GM19455 (cell line): ENCODE measurements around the gene ANKRD34A.
A peak's percentile ranks its signal among the peaks of the same experiment; 100 is the strongest.

Experiments
- ATAC-seq: cut with Tn5 transposase; IDR thresholded peaks from one replicate; pipeline ENCODE4 v1.9.1; 2021; ENCODE audit not compliant: unreplicated experiment

The ANKRD34A gene

DNA sequence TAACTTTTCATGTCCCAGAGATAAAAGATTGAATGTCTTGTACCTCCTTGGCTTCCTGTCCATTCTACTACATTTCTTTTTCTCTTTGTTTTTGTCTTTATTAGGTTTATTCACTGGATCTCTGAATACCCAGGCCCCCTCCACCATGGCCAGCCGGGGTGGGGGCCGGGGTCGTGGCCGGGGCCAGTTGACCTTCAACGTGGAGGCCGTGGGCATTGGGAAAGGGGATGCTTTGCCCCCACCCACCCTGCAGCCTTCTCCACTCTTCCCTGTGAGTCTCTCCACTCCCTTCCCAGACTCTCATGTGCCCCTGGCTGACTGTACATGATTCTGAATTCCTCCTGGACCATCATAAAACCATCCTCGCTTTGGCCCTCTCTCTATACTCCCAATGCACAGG lies 10.3 kb upstream of the ANKRD34A start:
- no peak for ATAC-seq

- ATAC-seq = no peak
Measured at GRCh38 chr1:145972580-145972979, 8.2 kb upstream of the ANKRD34A start.

DNA sequence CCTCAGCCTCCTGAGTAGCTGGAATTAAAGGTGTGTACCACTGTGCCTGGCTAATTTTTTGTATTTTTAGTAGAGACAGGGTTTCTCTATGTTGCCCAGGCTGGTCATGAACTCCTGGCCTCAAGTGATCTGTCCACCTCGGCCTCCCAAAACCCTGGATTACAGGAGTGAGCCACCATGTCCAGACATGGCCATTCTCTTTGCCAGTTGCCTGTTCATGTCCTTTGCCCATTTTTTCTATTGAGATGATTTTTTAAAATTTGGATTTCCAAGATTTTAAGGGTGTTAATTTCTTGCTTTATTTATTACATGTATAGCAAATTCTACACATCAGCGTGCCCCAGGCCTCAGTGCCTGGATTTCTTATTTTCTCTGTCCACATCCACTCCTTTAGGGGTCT lies 2.9 kb upstream of the ANKRD34A start:
- ATAC-seq = no peak

- no peak for ATAC-seq
Measured at GRCh38 chr1:145965119-145965744, 857 bp upstream of the ANKRD34A start.

DNA sequence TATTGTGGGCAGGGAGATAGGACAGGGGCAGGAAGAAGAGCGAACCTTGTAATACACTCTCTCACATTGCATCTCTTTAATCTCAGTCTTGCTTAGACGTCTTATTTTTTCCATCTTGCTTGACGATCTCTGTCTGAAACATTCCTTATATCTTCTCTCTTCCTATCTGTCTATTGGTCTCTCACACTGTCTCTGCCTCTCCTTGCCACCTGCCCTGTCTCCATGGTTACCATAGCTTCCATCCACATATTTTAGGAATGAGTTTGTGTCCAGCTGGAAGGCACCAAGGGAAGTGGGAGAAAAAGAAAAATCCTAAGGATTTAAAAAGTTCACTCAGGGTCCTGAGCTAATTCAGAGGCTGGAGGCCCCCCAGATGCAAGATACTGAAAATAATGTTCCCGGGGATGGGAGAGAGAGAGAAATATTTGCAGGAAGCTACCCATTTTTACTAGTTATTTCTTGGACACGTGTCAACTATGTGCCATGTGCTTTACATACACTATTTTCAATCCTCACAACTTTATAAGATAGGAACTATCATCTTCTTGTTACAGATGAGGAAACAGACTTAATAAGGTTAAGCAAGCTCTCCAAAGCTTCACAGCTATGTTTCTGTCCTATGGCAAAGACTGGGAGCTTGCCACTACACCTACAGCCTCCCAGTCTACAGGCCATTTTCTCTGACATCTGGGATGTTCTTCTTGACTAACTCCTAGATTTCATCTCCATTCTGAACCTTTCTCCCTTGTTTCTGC lies 933 bp downstream of the ANKRD34A start:
- ATAC-seq = no peak

DNA sequence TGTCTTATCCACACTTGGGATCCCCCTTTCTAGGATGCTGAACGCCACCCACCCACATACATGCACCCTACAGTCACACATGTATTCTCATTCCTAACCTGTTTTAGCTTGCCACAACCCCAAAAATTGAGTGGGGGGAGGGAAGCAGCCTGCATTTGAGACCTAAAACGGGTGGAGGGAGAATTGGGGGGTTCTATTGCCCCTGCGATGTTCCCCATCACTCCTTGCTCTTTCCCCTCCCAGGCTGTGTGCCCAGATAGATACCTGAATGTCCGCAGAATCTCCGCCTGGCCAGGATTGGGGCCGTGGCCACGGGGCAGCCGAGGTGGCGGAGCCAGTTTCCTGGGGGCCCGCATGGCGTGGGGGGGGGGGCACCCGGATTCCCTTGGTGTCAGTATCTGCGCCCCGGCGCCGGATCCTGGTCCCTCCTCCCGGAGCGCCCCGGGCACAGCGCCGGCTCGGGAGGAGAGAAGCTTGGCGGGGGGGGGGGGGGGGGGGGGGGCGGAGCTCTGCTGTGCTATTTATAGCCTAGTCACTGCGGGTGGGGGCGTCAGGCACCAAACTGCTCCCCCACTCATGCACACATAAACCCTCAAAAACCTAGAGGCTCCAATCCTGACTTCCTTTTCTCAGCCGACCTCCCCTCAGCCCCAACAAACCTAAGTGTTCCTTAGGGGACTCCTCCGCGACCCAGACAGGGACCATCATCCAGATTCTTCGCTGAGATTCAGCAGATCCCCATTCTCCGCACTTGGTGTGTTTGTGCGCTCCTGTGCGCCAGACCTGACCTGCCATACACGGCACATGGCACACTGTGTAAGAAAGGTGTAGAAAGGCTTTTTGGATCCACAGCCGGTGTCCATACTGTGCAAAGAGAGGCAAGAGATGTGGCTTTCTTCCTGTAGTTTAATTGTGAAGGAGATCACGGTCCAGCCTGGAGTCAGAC lies 1.9 kb downstream of the ANKRD34A start:
- ATAC-seq = no peak

- ATAC-seq = no peak
Measured at GRCh38 chr1:145961425-145962156, 2.8 kb downstream of the ANKRD34A start.

GRCh38 chr1:145961109-145961424 lies 3.3 kb downstream of the ANKRD34A start:
- no peak for ATAC-seq

DNA sequence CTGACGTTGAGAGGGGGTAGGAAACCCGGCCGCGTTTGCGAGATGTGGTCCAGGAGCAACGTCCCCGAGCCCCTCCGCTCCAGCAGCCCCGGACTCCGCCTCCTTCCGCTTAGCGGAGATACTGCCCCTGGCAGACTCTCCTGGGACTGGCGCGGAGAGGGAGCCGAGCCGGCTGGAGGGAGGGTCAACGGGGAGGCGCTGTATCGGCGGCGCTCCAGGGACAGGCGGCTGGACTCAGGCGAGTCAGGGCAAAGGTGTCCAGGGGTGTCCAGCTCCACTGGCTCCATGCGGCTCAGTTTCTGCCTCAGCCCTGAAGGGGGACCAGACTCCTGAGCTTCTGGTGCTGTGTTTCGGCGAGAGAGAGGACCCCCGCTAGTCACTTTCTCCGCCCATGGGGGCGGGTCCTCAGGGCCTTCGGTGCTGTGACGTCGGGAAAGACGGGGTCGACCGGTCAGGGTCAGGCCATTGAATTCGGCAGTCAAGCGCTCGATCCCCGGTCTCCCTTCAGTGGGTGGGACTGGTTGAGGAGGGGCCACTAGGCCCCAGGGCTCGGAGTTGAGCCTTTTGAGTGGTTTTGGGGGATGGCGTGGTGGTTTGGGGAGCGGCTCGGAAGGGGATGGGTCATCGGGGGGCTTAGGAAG lies 3.8 kb downstream of the ANKRD34A start:
- ATAC-seq = no peak

- no peak for ATAC-seq
Measured at GRCh38 chr1:145959957-145960467, 4.4 kb downstream of the ANKRD34A start.

DNA sequence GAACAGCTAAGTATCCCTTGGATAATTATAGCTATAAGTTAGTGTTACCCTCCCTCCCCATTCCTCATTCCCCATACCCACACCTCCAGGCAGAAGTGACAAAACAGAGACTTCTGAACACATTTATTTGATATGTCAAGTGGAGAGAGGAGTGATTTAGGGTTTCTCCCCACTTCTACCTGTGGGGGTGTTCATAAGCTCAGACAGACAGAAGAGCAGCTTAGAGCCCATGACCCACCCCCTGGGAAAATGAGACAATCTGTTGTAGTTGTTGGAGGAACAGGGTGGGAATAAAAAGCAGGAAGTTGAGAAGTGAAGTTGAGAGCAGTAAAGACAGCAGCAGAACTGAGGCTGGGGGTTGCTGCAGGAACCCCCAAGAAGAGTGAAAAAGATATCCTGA lies 5.0 kb downstream of the ANKRD34A start:
- ATAC-seq = no peak

- no peak for ATAC-seq
Measured at GRCh38 chr1:145958734-145959133, 5.6 kb downstream of the ANKRD34A start.

DNA sequence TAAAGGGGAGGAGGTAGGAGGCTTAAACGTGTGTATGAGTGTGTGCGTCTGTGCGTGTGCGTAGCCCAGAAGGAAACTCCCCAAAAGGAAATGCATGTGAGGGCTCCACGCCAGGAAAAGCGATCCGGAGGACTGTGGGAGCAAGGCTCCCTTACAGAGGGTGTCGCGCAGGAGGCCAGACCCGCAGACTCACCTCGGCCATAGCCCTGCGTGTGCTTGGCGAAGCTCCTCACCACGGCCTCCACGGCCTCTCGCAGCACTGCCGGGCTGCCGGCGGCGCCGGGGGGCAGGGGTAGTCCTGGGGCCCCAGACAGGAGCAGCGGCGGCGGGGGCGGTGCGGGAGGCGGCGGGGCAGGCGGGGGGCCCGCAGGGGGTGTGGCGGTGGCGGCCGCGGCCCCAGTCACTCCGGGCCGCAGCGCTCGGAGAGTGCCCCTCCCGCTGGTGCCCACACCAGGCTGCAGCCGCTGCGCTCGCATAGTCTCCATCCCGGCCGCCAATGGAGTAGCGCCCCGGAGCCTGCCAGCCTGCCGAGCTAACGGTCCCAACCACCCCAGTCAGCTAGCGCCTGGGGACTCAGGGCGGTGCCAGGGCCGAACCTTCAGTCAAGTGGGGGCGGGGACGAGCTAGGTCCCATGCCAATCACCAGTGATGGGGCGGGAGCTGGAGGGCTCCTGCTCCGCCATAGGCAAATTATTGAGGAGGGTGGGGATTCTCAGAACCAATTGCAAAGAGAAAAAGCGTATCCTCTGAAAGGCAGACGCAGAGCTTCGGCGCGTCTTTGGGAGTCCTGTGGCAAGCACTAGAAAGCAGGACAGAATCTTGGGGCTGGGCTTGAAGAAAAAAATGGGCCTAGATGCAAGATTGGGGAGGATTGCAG lies 6.7 kb downstream of the ANKRD34A start, which contains the start of gene LIX1L:
Gene LIX1L (minus strand): TSS at position 575 of the 877 bp plus-strand sequence. CDS start 90 bp downstream, at position 485.
- ATAC-seq = peak; percentile 84

GRCh38 chr1:145956781-145957442 lies 7.5 kb downstream of the ANKRD34A start:
- no peak for ATAC-seq

- no peak for ATAC-seq
Measured at GRCh38 chr1:145956361-145956760, 8.0 kb downstream of the ANKRD34A start.

GRCh38 chr1:145955436-145955835 lies 8.9 kb downstream of the ANKRD34A start:
- no peak for ATAC-seq

- ATAC-seq = no peak
Measured at GRCh38 chr1:145953861-145954260, 10.5 kb downstream of the ANKRD34A start.

GRCh38 chr1:145952903-145953302 lies 11.5 kb downstream of the ANKRD34A start:
- no peak for ATAC-seq

DNA sequence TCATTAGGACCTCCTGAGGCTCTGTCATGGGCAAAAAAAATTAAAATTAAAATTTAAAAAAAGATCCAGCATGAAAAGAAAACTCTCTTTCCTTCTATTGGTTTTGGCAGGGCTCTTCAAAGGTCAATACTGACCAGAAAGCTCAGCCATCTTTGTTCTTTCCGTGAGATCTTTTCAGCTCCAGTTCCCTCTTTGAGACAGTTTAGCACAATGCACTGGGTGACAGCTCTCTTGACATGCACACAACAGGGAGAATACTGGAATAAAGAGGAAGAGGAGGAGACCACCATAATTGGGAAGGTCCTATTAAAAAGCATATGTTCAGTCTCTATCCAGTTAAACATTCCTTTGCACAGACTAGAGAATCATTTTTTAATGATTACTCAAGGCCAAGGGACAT lies 12.8 kb downstream of the ANKRD34A start:
- ATAC-seq = no peak
